CMK (cell line): ENCODE measurements around the gene TNFAIP2.
"Not testable (repeated sequence)": the region's sequence is repeated elsewhere in the genome, so short reads cannot be mapped to it uniquely, and the experiment has no call there.

ENCODE experiments used
- DNase-seq: peaks from one replicate; pipeline ENCODE4 v3.0.0-alpha.2; 2010; ENCODE audit warnings: low read depth

The TNFAIP2 gene

GRCh38 chr14:103155416-103155815 lies 32.2 kb downstream of the TNFAIP2 start:
- DNase-seq = not testable (repeated sequence)

- DNase-seq = no peak
Measured at GRCh38 chr14:103155826-103156394, 32.6 kb downstream of the TNFAIP2 start.

- no peak for DNase-seq
Measured at GRCh38 chr14:103156651-103157378, 33.6 kb downstream of the TNFAIP2 start.

- DNase-seq = no peak
Measured at GRCh38 chr14:103157969-103158368, 34.7 kb downstream of the TNFAIP2 start.

GRCh38 chr14:103158688-103159087 lies 35.4 kb downstream of the TNFAIP2 start:
- no peak for DNase-seq

GRCh38 chr14:103160321-103161053 lies 37.2 kb downstream of the TNFAIP2 start:
- no peak for DNase-seq

GRCh38 chr14:103161054-103161397 lies 37.8 kb downstream of the TNFAIP2 start:
- DNase-seq = no peak

GRCh38 chr14:103163199-103163598 lies 39.9 kb downstream of the TNFAIP2 start:
- no peak for DNase-seq

GRCh38 chr14:103164006-103164405 lies 40.7 kb downstream of the TNFAIP2 start:
- no peak for DNase-seq

GRCh38 chr14:103164779-103165178 lies 41.5 kb downstream of the TNFAIP2 start:
- DNase-seq = no peak

GRCh38 chr14:103165323-103165722 lies 42.1 kb downstream of the TNFAIP2 start:
- DNase-seq = no peak

- no peak for DNase-seq
Measured at GRCh38 chr14:103169954-103170353, 46.7 kb downstream of the TNFAIP2 start.

- not testable (repeated sequence) for DNase-seq
Measured at GRCh38 chr14:103171206-103171605, 47.9 kb downstream of the TNFAIP2 start.

- DNase-seq = no peak
Measured at GRCh38 chr14:103172921-103173320, 49.7 kb downstream of the TNFAIP2 start.

GRCh38 chr14:103173887-103174286 lies 50.6 kb downstream of the TNFAIP2 start:
- DNase-seq = not testable (repeated sequence)

GRCh38 chr14:103176176-103176575 lies 52.9 kb downstream of the TNFAIP2 start:
- DNase-seq = not testable (repeated sequence)

- no peak for DNase-seq
Measured at GRCh38 chr14:103177376-103177775, 54.1 kb downstream of the TNFAIP2 start.

GRCh38 chr14:103178521-103178920 lies 55.3 kb downstream of the TNFAIP2 start:
- DNase-seq = no peak

- DNase-seq = no peak
Measured at GRCh38 chr14:103179094-103179493, 55.8 kb downstream of the TNFAIP2 start.

GRCh38 chr14:103180331-103180730 lies 57.1 kb downstream of the TNFAIP2 start:
- DNase-seq = no peak

GRCh38 chr14:103184046-103184445 lies 60.8 kb downstream of the TNFAIP2 start:
- no peak for DNase-seq

- no peak for DNase-seq
Measured at GRCh38 chr14:103185051-103186029, 62.1 kb downstream of the TNFAIP2 start.
